ENCODE data around the gene ITPKB.
"Not testable (repeated sequence)": the region's sequence is repeated elsewhere in the genome, so short reads cannot be mapped to it uniquely, and the experiment has no call there.

- TF ChIP-seq EZH2phosphoT487 (IDR thresholded peaks at IDR 0.05; ENCODE audit: borderline replicate concordance, low read length); CTCF (conservative IDR thresholded peaks at IDR 0.05; ENCODE audit: low read depth, low read length); EZH2 (IDR thresholded peaks at IDR 0.05; ENCODE audit: low read length, unreplicated experiment): not testable (repeated sequence)
Measured at GRCh38 chr1:226720574-226720973, 18.5 kb downstream of the ITPKB start.

All from PC-3 (cell line).